GM21576 (cell line): ENCODE measurements around the gene CBFA2T2.
"Not testable (repeated sequence)": the region's sequence is repeated elsewhere in the genome, so short reads cannot be mapped to it uniquely, and the experiment has no call there.

Source experiments
- ATAC-seq: cut with Tn5 transposase; IDR thresholded peaks from one replicate; pipeline ENCODE4 v1.9.1; 2021; ENCODE audit warnings: mild to moderate bottlenecking, moderate library complexity; ENCODE audit not compliant: unreplicated experiment

The CBFA2T2 gene

GRCh38 chr20:33688938-33689424, 199.1 kb downstream of the CBFA2T2 start:
- no peak for ATAC-seq

- no peak for ATAC-seq
These were observed 199.6 kb downstream of the CBFA2T2 start for GRCh38 chr20:33689493-33689892.

GRCh38 chr20:33689973-33690372, 200.1 kb downstream of the CBFA2T2 start:
- no peak for ATAC-seq

DNA sequence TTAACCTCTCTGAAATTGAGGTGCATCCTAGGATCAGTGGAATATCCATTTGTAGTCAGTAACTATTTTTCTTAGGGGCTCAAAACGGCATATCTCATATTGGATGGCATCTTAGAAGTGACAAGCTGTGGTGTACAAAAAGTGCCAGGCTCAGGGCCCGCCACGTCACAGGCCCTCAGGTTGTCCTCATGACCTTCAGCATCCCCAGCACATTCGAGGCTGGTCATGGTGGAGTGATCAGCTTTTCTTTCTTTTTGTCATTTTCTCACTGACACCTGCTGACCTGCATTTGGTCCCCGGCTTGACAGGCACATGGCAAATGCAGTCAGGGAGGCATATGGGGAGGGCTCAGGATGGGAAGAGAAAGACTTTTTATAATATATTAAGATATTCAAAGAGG, 203.4 kb downstream of the CBFA2T2 start:
- ATAC-seq: no peak

GRCh38 chr20:33693741-33694638, 204.1 kb downstream of the CBFA2T2 start:
- no peak for ATAC-seq

DNA sequence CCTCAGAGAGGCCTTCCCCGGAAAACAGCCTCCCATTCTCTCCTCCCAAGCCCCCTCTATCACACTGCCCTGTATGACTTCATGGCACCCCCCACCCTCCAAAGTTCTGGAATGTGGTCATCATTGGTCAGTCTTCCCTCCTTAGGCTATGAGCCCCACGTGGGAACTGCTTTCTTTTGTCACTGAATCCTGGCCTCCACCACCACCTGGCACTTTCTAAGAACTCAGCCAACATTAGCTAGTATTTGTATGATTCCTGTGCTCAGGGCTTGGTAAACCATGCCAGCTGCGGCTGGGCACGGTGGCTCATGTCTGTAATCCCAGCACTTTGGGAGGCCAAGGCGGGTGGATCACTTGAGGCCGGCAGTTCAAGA, 204.7 kb downstream of the CBFA2T2 start:
- ATAC-seq: no peak

DNA sequence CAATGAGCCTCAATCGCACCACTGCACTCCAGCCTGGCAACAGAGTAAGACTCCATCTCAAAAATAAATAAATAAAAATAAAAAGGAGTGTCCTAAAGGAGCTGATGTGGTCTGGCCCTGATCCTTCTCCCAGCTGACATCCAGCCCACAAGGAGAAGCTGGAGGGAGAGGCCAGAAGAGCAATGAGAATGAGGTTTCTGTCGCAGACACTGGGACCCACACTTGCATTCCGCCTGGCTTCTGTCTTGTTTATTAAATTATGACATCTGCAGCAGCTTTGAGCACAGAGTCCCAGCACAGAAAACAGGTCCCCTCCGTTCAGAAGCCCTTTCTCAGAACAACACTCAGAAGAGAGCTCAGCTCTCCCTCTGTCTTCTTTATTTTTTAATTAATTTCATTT, 206.6 kb downstream of the CBFA2T2 start:
- ATAC-seq: no peak

- no peak for ATAC-seq
These were observed 207.2 kb downstream of the CBFA2T2 start for GRCh38 chr20:33697129-33697528.

GRCh38 chr20:33698966-33699365, 209.1 kb downstream of the CBFA2T2 start:
- ATAC-seq: not testable (repeated sequence)
